Right atrium auricular region (tissue), 2 donors: ENCODE results near the gene TPI1. TPM values are rescaled to one million over a fixed set of nuclear protein-coding genes. Genes with fewer than 3 reads are reported as not detected.
A peak's percentile ranks its signal among the peaks of the same experiment; 100 is the strongest.

ENCODE experiments used
- DNase-seq: peaks from one replicate; pipeline ENCODE4 v3.0.0-alpha.2; 2019; ENCODE audit warnings: low spot score
- H3K27ac ChIP-seq, 2 donors: fragments of 200-600 bp; sonication (generic); 1 replicate in 1 of 2; 2 replicates in 1 of 2; pipeline ENCODE4 v1.5.1; 2016 to 2019
- H3K27me3 ChIP-seq, 2 donors: fragments of 200-600 bp; sonication (generic); one replicate each; pipeline versions ENCODE4 v1.5.1 to v1.6.0; 2017 to 2019
- H3K36me3 ChIP-seq: fragments of 200-600 bp; sonication (generic); one replicate; pipeline ENCODE4 v1.5.1; 2016
- H3K4me1 ChIP-seq, 2 donors: fragments of 200-600 bp; sonication (generic); one replicate each; pipeline versions ENCODE4 v1.5.1 to v1.6.0; 2017 to 2019
- H3K4me3 ChIP-seq, 2 donors: fragments of 200-600 bp; sonication (generic); 1 replicate in 1 of 2; 2 replicates in 1 of 2; pipeline ENCODE4 v1.5.1; 2017 to 2019; ENCODE audit warnings: mild to moderate bottlenecking in 1 of 2, moderate library complexity in 1 of 2
- H3K9me3 ChIP-seq, 2 donors: fragments of 200-600 bp; sonication (generic); one replicate each; pipeline ENCODE4 v1.5.1; 2019
- total RNA-seq, 2 donors: library from RNA; depleted of rRNA; stranded (reverse); fragments of >200 nt; gene quantifications; one replicate each; pipeline ENCODE4 v1.1.0, GENCODE V29; 2016
- TF ChIP-seq, protein P1 (sequence below), 2 donors: fragments of 200-600 bp; sonication (generic); IDR thresholded peaks; one replicate each; pipeline ENCODE4 v1.5.1; 2019; ENCODE audit warnings: antibody characterized with exemption in 2 of 2

The TPI1 gene
- total RNA-seq, 2 donors from 2014 or later, result 755 to 842 TPM

DNA sequence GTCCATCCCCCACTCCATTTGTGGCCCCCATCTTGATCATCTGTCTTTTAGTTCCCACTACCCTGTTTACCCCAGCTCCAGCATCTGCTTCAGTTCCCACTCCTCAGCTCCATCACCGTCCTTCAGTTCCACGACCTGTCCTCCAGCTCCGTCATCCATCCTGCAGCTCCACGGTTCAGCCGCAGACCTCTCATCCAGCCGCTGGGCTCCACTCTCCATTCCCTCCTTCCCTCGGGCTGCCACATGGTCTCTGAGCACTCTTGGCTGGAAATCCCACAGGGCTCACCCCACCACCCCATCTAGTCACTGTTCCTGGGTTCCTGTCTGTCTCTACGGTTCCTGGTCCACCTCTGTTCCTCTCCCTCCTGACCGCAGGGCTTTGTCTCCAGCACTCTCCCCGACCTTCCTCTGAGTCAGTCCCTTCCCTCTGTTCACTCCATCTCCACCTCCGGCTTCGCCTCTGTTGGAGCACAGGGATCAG lies 42.4 kb upstream of the TPI1 start:
- peaks cover 3 to 58% of the 10 kb centered on the region in 2 donors for H3K4me1 ChIP-seq
- DNase-seq, result no peak
- no peaks in the 10 kb centered on the region for H3K36me3 ChIP-seq
- TF ChIP-seq, protein P1, sequence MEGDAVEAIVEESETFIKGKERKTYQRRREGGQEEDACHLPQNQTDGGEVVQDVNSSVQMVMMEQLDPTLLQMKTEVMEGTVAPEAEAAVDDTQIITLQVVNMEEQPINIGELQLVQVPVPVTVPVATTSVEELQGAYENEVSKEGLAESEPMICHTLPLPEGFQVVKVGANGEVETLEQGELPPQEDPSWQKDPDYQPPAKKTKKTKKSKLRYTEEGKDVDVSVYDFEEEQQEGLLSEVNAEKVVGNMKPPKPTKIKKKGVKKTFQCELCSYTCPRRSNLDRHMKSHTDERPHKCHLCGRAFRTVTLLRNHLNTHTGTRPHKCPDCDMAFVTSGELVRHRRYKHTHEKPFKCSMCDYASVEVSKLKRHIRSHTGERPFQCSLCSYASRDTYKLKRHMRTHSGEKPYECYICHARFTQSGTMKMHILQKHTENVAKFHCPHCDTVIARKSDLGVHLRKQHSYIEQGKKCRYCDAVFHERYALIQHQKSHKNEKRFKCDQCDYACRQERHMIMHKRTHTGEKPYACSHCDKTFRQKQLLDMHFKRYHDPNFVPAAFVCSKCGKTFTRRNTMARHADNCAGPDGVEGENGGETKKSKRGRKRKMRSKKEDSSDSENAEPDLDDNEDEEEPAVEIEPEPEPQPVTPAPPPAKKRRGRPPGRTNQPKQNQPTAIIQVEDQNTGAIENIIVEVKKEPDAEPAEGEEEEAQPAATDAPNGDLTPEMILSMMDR (IDR thresholded peaks at IDR 0.05), result no peak
- H3K27ac ChIP-seq, result no peak overlapping the region
- H3K9me3 ChIP-seq, result no peaks in the 10 kb centered on the region
- H3K27me3 ChIP-seq, result no peaks in the 10 kb centered on the region
- H3K4me3 ChIP-seq, result no peak overlapping the region

DNA sequence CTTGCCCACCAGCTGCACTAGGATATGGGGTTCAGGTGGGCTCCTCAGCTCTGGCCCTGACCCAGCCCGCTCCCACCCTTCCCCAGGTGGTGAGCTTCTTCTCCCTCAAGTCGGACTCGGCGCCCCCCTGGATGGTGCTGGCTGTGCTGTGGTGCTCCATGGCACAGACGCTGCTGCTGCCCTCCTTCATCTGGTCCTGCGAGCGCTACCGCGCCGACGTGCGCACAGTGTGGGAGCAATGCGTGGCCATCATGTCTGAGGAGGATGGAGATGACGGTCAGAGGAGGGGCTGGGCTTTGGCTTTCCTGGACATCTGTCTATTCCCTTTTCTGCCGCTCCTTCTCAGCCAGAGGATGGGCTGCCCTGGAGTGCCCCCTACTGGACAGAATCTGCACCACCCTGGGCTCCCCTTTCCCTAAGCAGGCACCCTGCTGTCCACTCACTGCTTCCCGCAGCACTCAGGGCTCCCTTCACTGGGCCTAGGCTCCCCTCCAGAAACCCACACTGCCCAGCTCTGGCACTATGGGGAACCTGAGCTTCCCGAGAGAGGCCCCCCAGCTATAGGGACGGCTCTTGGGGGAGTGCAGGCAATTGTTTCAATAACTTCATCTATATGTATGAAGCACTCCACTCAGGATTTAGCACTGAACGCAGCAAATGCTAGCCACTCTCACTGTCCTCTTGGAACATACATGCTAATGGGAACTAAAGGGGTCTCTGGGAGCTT lies 41.8 kb upstream of the TPI1 start:
- peak overlapping the region in 1 of 2 donors; percentile 7 for H3K4me3 ChIP-seq
- no peak overlapping the region for H3K27ac ChIP-seq
- H3K4me1 ChIP-seq, result peaks cover 3 to 58% of the 10 kb centered on the region in 2 donors
- no peaks in the 10 kb centered on the region for H3K9me3 ChIP-seq
- no peaks in the 10 kb centered on the region for H3K27me3 ChIP-seq
- peak; percentile 90 for DNase-seq
- TF ChIP-seq, protein P1 (IDR thresholded peaks at IDR 0.05), result peak; percentile 66 to 95
- no peaks in the 10 kb centered on the region for H3K36me3 ChIP-seq

GRCh38 chr12:6826125-6826733 lies 41.1 kb upstream of the TPI1 start:
- H3K27ac ChIP-seq, result no peak overlapping the region
- TF ChIP-seq, protein P1 (IDR thresholded peaks at IDR 0.05), result no peak
- no peaks in the 10 kb centered on the region for H3K27me3 ChIP-seq
- H3K4me3 ChIP-seq, result no peak overlapping the region
- H3K4me1 ChIP-seq, result peaks cover under 1 to 52% of the 10 kb centered on the region in 2 donors
- no peaks in the 10 kb centered on the region for H3K36me3 ChIP-seq
- H3K9me3 ChIP-seq, result no peaks in the 10 kb centered on the region
- DNase-seq, result no peak

DNA sequence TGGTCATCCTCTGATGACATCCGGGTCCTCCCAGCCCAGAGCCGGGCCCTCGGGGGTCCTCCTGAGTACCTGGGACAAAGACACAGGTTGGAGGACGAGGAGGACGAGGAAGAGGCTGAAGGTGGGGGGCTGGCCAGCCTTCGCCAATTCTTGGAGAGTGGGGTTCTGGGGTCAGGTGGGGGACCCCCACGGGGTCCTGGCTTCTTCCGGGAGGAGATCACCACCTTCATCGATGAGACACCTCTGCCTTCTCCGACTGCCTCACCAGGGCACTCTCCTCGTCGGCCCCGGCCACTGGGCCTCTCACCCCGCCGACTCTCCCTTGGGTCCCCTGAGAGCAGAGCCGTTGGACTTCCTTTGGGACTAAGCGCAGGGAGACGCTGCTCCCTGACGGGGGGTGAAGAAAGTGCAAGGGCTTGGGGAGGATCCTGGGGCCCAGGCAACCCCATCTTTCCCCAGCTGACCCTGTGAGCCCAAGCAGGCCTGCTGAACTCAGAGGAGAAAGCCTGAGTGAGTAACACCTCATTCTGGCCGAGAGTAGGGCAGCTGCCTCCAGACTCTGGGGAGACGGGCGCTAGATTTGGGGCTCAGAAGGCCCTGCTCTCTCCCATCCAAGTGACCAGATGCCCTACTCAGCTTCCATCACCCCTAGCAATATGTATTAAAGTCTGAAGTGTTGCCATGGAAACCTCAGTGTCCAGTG lies 40.4 kb upstream of the TPI1 start:
- Histone ChIP-seq H3K4me3 (no peak overlapping the region), H3K27ac (peak overlapping the region; percentile 42 to 74), H3K9me3 (no peaks in the 10 kb centered on the region), H3K36me3 (no peaks in the 10 kb centered on the region), H3K27me3 (no peaks in the 10 kb centered on the region), H3K4me1 (peaks cover 0 to 46% of the 10 kb centered on the region in 2 donors)
- TF ChIP-seq, protein P1 (IDR thresholded peaks at IDR 0.05), result no peak
- DNase-seq, result no peak

DNA sequence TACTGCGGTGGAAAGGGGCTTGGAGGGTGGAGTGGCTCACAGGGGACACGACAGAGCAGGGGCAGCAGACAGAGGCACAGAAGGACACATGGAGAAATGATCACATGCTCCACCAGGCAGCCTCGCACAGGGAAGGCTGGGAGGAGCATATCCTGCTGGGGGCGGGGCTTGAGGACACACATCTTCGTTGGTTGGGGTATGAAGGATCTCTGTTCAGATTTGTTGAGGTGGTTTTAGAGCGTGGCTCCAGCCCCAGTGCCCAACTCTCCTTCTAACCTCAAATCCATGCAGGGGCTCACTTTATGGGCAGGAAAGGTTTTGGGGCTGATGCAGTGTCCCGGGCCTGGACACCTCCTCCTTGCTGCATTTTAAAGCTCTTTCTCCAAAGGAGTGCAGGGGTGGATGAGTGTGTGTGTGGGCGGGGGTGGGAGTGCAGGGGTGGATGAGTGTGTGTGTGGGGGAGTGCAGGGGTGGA lies 39.9 kb upstream of the TPI1 start:
- Histone ChIP-seq H3K27ac (peak overlapping the region; percentile 42 to 74), H3K27me3 (no peaks in the 10 kb centered on the region), H3K36me3 (no peaks in the 10 kb centered on the region), H3K9me3 (no peaks in the 10 kb centered on the region), H3K4me1 (peaks cover 0 to 40% of the 10 kb centered on the region in 2 donors), H3K4me3 (peak overlapping the region in 1 of 2 donors; percentile 75)
- peak; percentile 93 for DNase-seq
- TF ChIP-seq, protein P1 (IDR thresholded peaks at IDR 0.05), result no peak
